Measurements from ENCODE around the gene RPL34.

The RPL34 gene

GRCh38 chr4:108624263-108625056 lies 4.1 kb downstream of the RPL34 start:
- no peak for DNase-seq

GRCh38 chr4:108626056-108626455 lies 5.7 kb downstream of the RPL34 start:
- DNase-seq: no peak

GRCh38 chr4:108628411-108628810 lies 8.0 kb downstream of the RPL34 start:
- DNase-seq: no peak

GRCh38 chr4:108635070-108635655 lies 14.8 kb downstream of the RPL34 start:
- DNase-seq: no peak

- no peak for DNase-seq
These were observed 15.9 kb downstream of the RPL34 start for GRCh38 chr4:108636246-108636645.

- DNase-seq: no peak
These were observed 17.5 kb downstream of the RPL34 start for GRCh38 chr4:108637856-108638255.

- no peak for DNase-seq
These were observed 23.9 kb downstream of the RPL34 start for GRCh38 chr4:108644237-108644636.

- DNase-seq: no peak
These were observed 26.3 kb downstream of the RPL34 start for GRCh38 chr4:108646706-108647105.

GRCh38 chr4:108649863-108650211 lies 29.5 kb downstream of the RPL34 start:
- no peak for DNase-seq

GRCh38 chr4:108650212-108651013 lies 30.0 kb downstream of the RPL34 start, which contains the start of gene OSTC:
Gene OSTC (plus strand): TSS chr4:108650599. CDS start chr4:108650656, 57 bp downstream.
- DNase-seq: peak; percentile 98

GRCh38 chr4:108651014-108651791 lies 30.8 kb downstream of the RPL34 start:
- peak; percentile 83 for DNase-seq

GRCh38 chr4:108662629-108663028 lies 42.3 kb downstream of the RPL34 start:
- no peak for DNase-seq

GRCh38 chr4:108674356-108674977 lies 54.1 kb downstream of the RPL34 start:
- no peak for DNase-seq
